ENCODE data around the gene SLC12A5.

Gene SLC12A5

DNA sequence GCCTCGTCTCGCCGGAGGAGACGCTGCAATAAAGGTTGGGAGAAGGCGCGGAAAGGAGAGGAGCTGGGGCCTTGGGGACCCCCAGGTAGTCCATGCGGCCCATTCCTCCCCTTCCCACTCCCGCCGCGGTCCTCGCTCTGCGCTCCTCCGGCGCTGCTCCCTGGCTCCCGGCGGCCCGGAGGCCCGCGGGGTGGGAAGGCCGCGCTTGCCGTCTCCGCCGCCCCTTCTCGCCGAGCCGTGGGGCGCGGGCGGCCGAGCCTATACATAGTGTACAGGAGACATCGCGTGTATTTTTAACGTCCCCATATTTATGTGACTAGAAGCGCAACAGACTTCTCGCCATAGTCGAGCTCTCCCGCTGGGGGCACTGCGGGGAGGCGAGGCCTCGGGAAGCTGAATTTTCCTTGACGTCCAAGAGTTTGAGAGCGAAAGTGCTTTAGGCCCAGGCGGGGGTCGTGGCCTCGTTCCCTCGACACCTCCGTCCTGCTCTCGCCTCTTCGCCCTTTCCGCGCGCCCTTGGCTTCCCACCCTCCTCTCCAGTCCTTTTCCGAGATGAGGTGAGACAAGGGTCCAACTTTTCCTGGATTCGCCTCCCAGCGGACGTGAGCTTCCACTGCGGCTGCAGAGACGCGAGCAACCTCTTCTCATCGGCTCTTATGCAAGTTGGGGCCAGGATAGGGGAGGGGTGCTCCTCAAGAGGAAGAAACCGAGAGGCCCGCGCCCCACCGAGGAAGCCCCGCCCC is 29.0 kb downstream of the SLC12A5 start:
- no CpG with 5 or more reads among the region's 66 CpGs for WGBS, 2 donors (ENCODE audit: extremely low coverage in 2 of 2, insufficient read length in 2 of 2, insufficient replicate concordance in 1 of 2)
- no peak overlapping the region for H2AFZ ChIP-seq (ENCODE audit: low read length)
- no peak overlapping the region for H3K9ac ChIP-seq (ENCODE audit: low read depth, low read length, poor library complexity)
- H3K18ac ChIP-seq (ENCODE audit: low read length) = peak overlapping the region; percentile 16
- no peak overlapping the region for H2BK5ac ChIP-seq (ENCODE audit: low read length)
- H2BK12ac ChIP-seq (ENCODE audit: low read length) = no peak overlapping the region
- H2AK5ac ChIP-seq (ENCODE audit: low read depth, low read length) = no peak overlapping the region
- H3K9me3 ChIP-seq (replicated peaks in 1 of 2; ENCODE audit: control insufficient read depth in 2 of 2, insufficient read depth in 1 of 2, low read depth in 1 of 2, low read length in 2 of 2) = peaks cover 0 to 2% of the 10 kb centered on the region in 2 donors
- no peak overlapping the region for H4K91ac ChIP-seq (ENCODE audit: low read depth, low read length, poor library complexity)
- H3K4me2 ChIP-seq (ENCODE audit: insufficient read depth, low read length, poor library complexity, severe bottlenecking) = peak overlapping the region; percentile 35
- peak overlapping the region; percentile 44 for H3K23ac ChIP-seq (ENCODE audit: low read depth, low read length, poor library complexity)
- H2BK120ac ChIP-seq (ENCODE audit: low read depth, low read length) = no peak overlapping the region
- H3K27me3 ChIP-seq (ENCODE audit: control insufficient read depth in 3 of 3, insufficient read depth in 3 of 3, low read depth in 1 of 3, low read length in 3 of 3) = peaks cover 0 to 21% (median 7%) of the 10 kb centered on the region in 3 experiments
- no peak overlapping the region for H3K27ac ChIP-seq (replicated peaks; ENCODE audit: low read length)
- peaks cover 0 to 8% of the 10 kb centered on the region in 2 donors for H3K4me1 ChIP-seq (ENCODE audit: control insufficient read depth in 2 of 2, insufficient read depth in 1 of 2, low read depth in 1 of 2, low read length in 2 of 2)
- H3K14ac ChIP-seq (ENCODE audit: low read length) = no peak overlapping the region
- no peak overlapping the region for H3K4me3 ChIP-seq (ENCODE audit: low read length in 2 of 2)
- DNase-seq (ENCODE audit: low spot score) = peak; percentile 45
- no peaks in the 10 kb centered on the region for H3K79me1 ChIP-seq (ENCODE audit: low read depth, low read length)
- H2BK15ac ChIP-seq (ENCODE audit: low read length) = no peak overlapping the region
- peaks cover 22 to 40% of the 10 kb centered on the region in 2 donors for H3K36me3 ChIP-seq (replicated peaks in 1 of 2; ENCODE audit: control insufficient read depth in 2 of 2, insufficient read depth in 2 of 2, low read length in 2 of 2)
- no peak overlapping the region for H3K4ac ChIP-seq (ENCODE audit: low read length)
- no peak overlapping the region for H4K8ac ChIP-seq (ENCODE audit: low read depth, low read length)

- no peak overlapping the region for H4K91ac ChIP-seq (ENCODE audit: low read depth, low read length, poor library complexity)
- peak overlapping the region; percentile 38 for H3K9ac ChIP-seq (ENCODE audit: low read depth, low read length, poor library complexity)
- H3K36me3 ChIP-seq (replicated peaks in 1 of 2; ENCODE audit: control insufficient read depth in 2 of 2, insufficient read depth in 2 of 2, low read length in 2 of 2) = peaks cover 29 to 47% of the 10 kb centered on the region in 2 donors
- H3K9me3 ChIP-seq (replicated peaks in 1 of 2; ENCODE audit: control insufficient read depth in 2 of 2, insufficient read depth in 1 of 2, low read depth in 1 of 2, low read length in 2 of 2) = peaks cover 0 to 2% of the 10 kb centered on the region in 2 donors
- no peak overlapping the region for H2AFZ ChIP-seq (ENCODE audit: low read length)
- WGBS, 2 donors (ENCODE audit: extremely low coverage in 2 of 2, insufficient read length in 2 of 2, insufficient replicate concordance in 1 of 2) = no CpG with 5 or more reads among the region's 35 CpGs
- H2BK15ac ChIP-seq (ENCODE audit: low read length) = no peak overlapping the region
- no peak overlapping the region for H2BK5ac ChIP-seq (ENCODE audit: low read length)
- H3K4me2 ChIP-seq (ENCODE audit: insufficient read depth, low read length, poor library complexity, severe bottlenecking) = peak overlapping the region; percentile 35
- peaks cover 0 to 21% (median 7%) of the 10 kb centered on the region in 3 experiments for H3K27me3 ChIP-seq (ENCODE audit: control insufficient read depth in 3 of 3, insufficient read depth in 3 of 3, low read depth in 1 of 3, low read length in 3 of 3)
- no peak overlapping the region for H3K4ac ChIP-seq (ENCODE audit: low read length)
- peaks cover 0 to 8% of the 10 kb centered on the region in 2 donors for H3K4me1 ChIP-seq (ENCODE audit: control insufficient read depth in 2 of 2, insufficient read depth in 1 of 2, low read depth in 1 of 2, low read length in 2 of 2)
- H3K14ac ChIP-seq (ENCODE audit: low read length) = no peak overlapping the region
- H3K4me3 ChIP-seq (ENCODE audit: low read length in 2 of 2) = no peak overlapping the region
- peak overlapping the region; percentile 17 for H3K23ac ChIP-seq (ENCODE audit: low read depth, low read length, poor library complexity)
- H3K79me1 ChIP-seq (ENCODE audit: low read depth, low read length) = no peaks in the 10 kb centered on the region
- H2BK12ac ChIP-seq (ENCODE audit: low read length) = no peak overlapping the region
- no peak overlapping the region for H2BK120ac ChIP-seq (ENCODE audit: low read depth, low read length)
- H4K8ac ChIP-seq (ENCODE audit: low read depth, low read length) = no peak overlapping the region
- H3K18ac ChIP-seq (ENCODE audit: low read length) = no peak overlapping the region
- H3K27ac ChIP-seq (replicated peaks; ENCODE audit: low read length) = no peak overlapping the region
- peak; percentile 29 for DNase-seq (ENCODE audit: low spot score)
- H2AK5ac ChIP-seq (ENCODE audit: low read depth, low read length) = no peak overlapping the region
Measured at GRCh38 chr20:46058599-46059281, 29.7 kb downstream of the SLC12A5 start.

GRCh38 chr20:46060301-46060881 is 31.4 kb downstream of the SLC12A5 start:
- Histone ChIP-seq H3K4me3 (ENCODE audit: low read length in 2 of 2) (no peak overlapping the region), H2BK15ac (ENCODE audit: low read length) (no peak overlapping the region), H4K8ac (ENCODE audit: low read depth, low read length) (no peak overlapping the region), H3K9me3 (replicated peaks in 1 of 2; ENCODE audit: control insufficient read depth in 2 of 2, insufficient read depth in 1 of 2, low read depth in 1 of 2, low read length in 2 of 2) (peaks cover 0 to 2% of the 10 kb centered on the region in 2 donors), H3K18ac (ENCODE audit: low read length) (no peak overlapping the region), H3K4me2 (ENCODE audit: insufficient read depth, low read length, poor library complexity, severe bottlenecking) (no peak overlapping the region), H3K27ac (replicated peaks; ENCODE audit: low read length) (no peak overlapping the region), H2BK120ac (ENCODE audit: low read depth, low read length) (no peak overlapping the region), H2AK5ac (ENCODE audit: low read depth, low read length) (no peak overlapping the region), H3K23ac (ENCODE audit: low read depth, low read length, poor library complexity) (no peak overlapping the region), H4K91ac (ENCODE audit: low read depth, low read length, poor library complexity) (no peak overlapping the region), H3K36me3 (replicated peaks in 1 of 2; ENCODE audit: control insufficient read depth in 2 of 2, insufficient read depth in 2 of 2, low read length in 2 of 2) (peaks cover 45 to 64% of the 10 kb centered on the region in 2 donors), H3K79me1 (ENCODE audit: low read depth, low read length) (no peaks in the 10 kb centered on the region), H2AFZ (ENCODE audit: low read length) (no peak overlapping the region), H3K9ac (ENCODE audit: low read depth, low read length, poor library complexity) (no peak overlapping the region), H3K14ac (ENCODE audit: low read length) (no peak overlapping the region), H3K4me1 (ENCODE audit: control insufficient read depth in 2 of 2, insufficient read depth in 1 of 2, low read depth in 1 of 2, low read length in 2 of 2) (peaks cover 0 to 8% of the 10 kb centered on the region in 2 donors), H3K27me3 (ENCODE audit: control insufficient read depth in 3 of 3, insufficient read depth in 3 of 3, low read depth in 1 of 3, low read length in 3 of 3) (peaks cover 0 to 21% (median 7%) of the 10 kb centered on the region in 3 experiments), H2BK12ac (ENCODE audit: low read length) (no peak overlapping the region), H2BK5ac (ENCODE audit: low read length) (no peak overlapping the region), H3K4ac (ENCODE audit: low read length) (no peak overlapping the region)
- WGBS, 2 donors (ENCODE audit: extremely low coverage in 2 of 2, insufficient read length in 2 of 2, insufficient replicate concordance in 1 of 2) = no CpG with 5 or more reads among the region's 2 CpGs
- no peak for DNase-seq (ENCODE audit: low spot score)

DNA sequence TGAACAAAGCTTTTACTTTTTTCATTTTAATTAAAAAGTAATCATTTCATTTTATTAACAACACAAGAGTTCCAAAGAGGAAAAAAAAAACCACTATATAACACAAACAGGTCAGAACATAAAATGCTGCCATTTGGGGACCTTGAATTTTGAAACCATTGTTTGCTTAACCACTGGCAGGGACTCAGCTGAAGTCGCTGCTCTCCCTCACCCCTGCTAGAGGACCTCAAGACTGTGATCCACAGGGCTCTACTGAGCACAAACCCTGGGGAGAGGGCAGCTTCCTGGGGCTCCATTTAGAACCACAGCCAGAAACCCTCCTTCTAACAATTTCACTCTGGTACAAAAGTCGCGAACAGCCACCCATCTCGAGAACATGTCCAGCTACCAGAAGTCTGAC is 32.0 kb downstream of the SLC12A5 start:
- peaks cover 0 to 8% of the 10 kb centered on the region in 2 donors for H3K4me1 ChIP-seq (ENCODE audit: control insufficient read depth in 2 of 2, insufficient read depth in 1 of 2, low read depth in 1 of 2, low read length in 2 of 2)
- peaks cover 49 to 70% of the 10 kb centered on the region in 2 donors for H3K36me3 ChIP-seq (replicated peaks in 1 of 2; ENCODE audit: control insufficient read depth in 2 of 2, insufficient read depth in 2 of 2, low read length in 2 of 2)
- no peak overlapping the region for H2AFZ ChIP-seq (ENCODE audit: low read length)
- H2AK5ac ChIP-seq (ENCODE audit: low read depth, low read length) = no peak overlapping the region
- WGBS, 2 donors (ENCODE audit: extremely low coverage in 2 of 2, insufficient read length in 2 of 2, insufficient replicate concordance in 1 of 2) = no CpG with 5 or more reads among the region's 4 CpGs
- H3K9me3 ChIP-seq (replicated peaks in 1 of 2; ENCODE audit: control insufficient read depth in 2 of 2, insufficient read depth in 1 of 2, low read depth in 1 of 2, low read length in 2 of 2) = peaks cover 0 to 2% of the 10 kb centered on the region in 2 donors
- no peak overlapping the region for H3K4me2 ChIP-seq (ENCODE audit: insufficient read depth, low read length, poor library complexity, severe bottlenecking)
- no peak overlapping the region for H4K8ac ChIP-seq (ENCODE audit: low read depth, low read length)
- H2BK15ac ChIP-seq (ENCODE audit: low read length) = no peak overlapping the region
- H4K91ac ChIP-seq (ENCODE audit: low read depth, low read length, poor library complexity) = no peak overlapping the region
- H3K14ac ChIP-seq (ENCODE audit: low read length) = no peak overlapping the region
- H2BK5ac ChIP-seq (ENCODE audit: low read length) = no peak overlapping the region
- H3K9ac ChIP-seq (ENCODE audit: low read depth, low read length, poor library complexity) = no peak overlapping the region
- H2BK12ac ChIP-seq (ENCODE audit: low read length) = no peak overlapping the region
- H3K79me1 ChIP-seq (ENCODE audit: low read depth, low read length) = no peaks in the 10 kb centered on the region
- no peak overlapping the region for H3K27ac ChIP-seq (replicated peaks; ENCODE audit: low read length)
- no peak overlapping the region for H3K23ac ChIP-seq (ENCODE audit: low read depth, low read length, poor library complexity)
- no peak overlapping the region for H2BK120ac ChIP-seq (ENCODE audit: low read depth, low read length)
- no peak overlapping the region for H3K4ac ChIP-seq (ENCODE audit: low read length)
- no peak for DNase-seq (ENCODE audit: low spot score)
- no peak overlapping the region for H3K18ac ChIP-seq (ENCODE audit: low read length)
- H3K27me3 ChIP-seq (ENCODE audit: control insufficient read depth in 3 of 3, insufficient read depth in 3 of 3, low read depth in 1 of 3, low read length in 3 of 3) = peaks cover 0 to 21% (median 7%) of the 10 kb centered on the region in 3 experiments
- no peak overlapping the region for H3K4me3 ChIP-seq (ENCODE audit: low read length in 2 of 2)
